Esophagus mucosa (tissue), 1 donor: ENCODE results near the gene LONP2. TPM values are rescaled to one million over a fixed set of nuclear protein-coding genes. Genes with fewer than 3 reads are reported as not detected.
"Not testable (repeated sequence)": the region's sequence is repeated elsewhere in the genome, so short reads cannot be mapped to it uniquely, and the experiment has no call there.

ENCODE experiments used
- ATAC-seq: fragments of 200-7000 bp; cut with Tn5 transposase; one replicate; pipeline ENCODE4 v1.9.1; 2020
- total RNA-seq: library from RNA; stranded (reverse); gene quantifications from one replicate; pipeline ENCODE4 v1.2.4, GENCODE V29; 2023
- donor health status: DM: yes; HTN: yes; CAD: no.

LONP2 gene
- total RNA-seq, 1 donor from 2014 or later: 36.2 TPM

DNA sequence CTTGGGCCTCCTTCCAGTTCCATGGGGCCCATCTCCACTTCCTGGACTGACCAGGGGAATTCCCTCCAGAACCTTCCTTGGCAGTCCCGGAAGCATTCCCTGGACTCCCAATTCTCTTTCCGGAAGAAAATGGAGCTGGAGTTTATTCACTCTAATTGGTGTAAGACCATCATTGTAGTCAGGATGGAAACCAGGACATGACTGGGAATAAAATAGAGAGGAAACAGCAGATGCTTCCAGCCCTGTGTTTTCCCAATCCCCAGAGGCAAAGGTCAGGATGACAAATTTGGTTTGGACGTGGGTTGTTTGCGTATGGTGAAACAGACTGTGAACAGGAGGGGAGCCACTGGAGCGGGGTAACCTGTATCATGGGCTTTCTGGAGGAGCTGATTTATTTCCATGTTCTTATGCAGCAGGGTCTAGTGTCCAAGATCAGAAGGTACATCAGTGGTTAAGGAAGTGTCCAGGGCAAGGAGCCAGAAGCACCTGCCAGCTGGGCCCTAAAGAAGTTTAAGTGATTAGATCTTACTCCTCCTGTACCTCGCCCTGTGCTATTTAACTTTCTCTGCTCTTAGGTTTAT is 8.5 kb upstream of the LONP2 start:
- no peak for ATAC-seq

GRCh38 chr16:48236286-48236685 is 7.8 kb upstream of the LONP2 start:
- ATAC-seq: no peak

DNA sequence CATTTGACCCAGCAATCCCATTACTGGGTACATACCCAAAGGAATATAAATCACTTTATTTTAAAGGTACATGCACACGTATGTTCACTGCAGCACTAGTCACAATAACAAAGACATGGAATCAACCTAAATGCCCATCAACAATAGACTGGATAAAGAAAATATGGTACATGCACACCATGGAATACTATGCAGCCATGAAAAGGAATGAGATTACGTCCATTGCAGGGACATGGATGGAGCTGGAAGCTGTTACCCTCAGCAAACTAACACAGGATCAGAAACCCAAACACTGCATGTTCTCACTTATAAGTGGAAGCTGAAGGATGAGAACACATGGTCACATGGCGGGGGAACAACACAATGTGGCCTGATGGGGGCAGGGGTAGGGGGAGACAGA is 4.0 kb upstream of the LONP2 start:
- not testable (repeated sequence) for ATAC-seq

- no peak for ATAC-seq
Measured at GRCh38 chr16:48244863-48245195, 729 bp downstream of the LONP2 start.

GRCh38 chr16:48246066-48246465 is 2.0 kb downstream of the LONP2 start:
- ATAC-seq: no peak

GRCh38 chr16:48247311-48247710 is 3.2 kb downstream of the LONP2 start, which contains the start of gene ABCC11:
Gene ABCC11, minus strand, starts transcription at chr16:48247539. Its CDS starts 15,618 bp downstream, at chr16:48231921.
- ATAC-seq: no peak

DNA sequence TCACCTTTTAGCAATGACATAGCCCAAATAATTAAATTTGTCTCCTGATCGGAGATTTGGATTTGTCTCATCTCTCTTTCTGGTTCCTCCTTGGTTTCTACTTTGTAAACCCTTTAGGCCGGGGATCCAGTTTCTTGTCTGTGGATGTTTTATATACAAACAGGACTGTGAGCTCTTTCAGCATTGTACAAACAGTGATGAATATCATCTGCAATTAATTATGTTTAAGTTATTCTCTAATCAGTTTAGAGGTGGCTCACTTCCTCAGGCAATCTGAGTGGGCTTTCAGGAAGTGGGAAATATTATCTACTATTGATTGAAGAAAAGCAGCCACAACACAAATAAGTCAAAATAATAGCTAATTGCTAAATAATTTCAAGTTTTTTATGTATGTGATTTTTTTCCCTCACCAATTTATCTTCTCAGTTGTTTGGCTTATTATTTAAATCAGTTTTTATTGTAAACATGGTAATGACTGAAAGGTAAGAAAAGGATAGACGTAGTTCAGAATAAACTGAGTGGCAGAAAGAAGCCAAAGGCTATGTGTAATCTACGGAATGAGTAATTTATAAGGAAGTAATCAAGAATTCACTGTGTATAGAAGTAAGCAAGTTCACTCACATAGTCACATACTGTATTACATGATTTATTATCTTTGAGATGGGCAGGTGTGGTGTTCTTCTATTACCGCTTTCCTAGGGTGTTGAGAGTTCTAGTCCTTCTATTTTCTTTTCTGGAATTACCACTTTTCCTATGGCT is 6.6 kb downstream of the LONP2 start:
- peak; percentile 94 for ATAC-seq

DNA sequence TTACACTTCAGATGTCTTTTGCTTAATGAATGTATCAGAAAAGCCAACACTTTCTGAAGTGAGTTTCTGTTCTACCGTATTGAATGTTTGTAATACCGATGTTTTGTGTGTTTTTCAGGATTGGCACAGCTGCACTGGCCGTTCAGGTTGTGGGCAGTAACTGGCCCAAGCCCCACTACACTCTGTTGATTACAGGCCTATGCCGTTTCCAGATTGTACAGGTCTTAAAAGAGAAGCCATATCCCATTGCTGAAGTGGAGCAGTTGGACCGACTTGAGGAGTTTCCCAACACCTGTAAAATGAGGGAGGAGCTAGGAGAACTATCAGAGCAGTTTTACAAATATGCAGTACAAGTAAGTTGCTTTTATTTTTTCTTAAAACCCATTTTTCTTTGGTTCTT is 7.9 kb downstream of the LONP2 start:
- no peak for ATAC-seq

DNA sequence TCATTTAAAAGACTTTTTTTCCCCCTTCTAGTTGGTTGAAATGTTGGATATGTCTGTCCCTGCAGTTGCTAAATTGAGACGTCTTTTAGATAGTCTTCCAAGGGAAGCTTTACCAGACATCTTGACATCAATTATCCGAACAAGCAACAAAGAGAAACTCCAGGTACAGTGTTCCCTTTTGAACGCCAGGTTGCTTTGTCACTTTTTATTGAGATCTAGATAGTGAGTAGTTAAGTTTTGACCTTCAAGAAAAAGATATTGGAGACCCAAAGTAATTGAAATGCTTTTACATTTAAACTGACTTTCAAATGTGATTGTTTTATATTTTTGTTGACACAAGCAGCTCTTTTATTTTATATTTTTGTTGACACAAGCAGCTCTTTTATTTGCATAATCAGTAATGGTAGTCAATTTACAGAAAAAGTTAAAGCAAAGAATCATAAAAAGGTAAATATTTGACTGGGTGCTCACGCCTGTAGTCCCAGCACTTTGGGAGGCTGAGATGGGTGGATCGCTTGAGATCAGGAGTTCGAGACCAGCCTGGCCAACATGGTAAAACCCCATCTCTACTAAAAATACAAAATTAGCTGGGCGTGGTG is 12.6 kb downstream of the LONP2 start:
- no peak for ATAC-seq

DNA sequence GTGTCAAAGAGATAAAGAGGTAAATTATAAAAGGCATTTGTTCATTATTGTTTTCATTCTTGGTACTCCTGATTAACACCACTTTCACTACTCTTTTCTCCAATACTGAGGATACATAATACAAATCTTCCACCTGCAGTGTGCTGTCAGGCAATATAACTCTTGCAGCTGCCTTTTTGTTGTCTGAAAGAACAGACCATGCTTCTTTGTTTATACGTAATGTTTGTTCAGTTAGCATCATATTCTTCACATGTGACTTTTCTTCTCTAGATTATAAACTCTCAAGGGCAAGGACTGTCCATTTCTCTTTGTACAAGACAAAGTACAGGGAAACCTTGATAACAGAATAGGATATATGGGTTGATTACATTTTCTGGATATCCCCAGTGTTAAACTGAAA is 17.5 kb downstream of the LONP2 start:
- no peak for ATAC-seq

DNA sequence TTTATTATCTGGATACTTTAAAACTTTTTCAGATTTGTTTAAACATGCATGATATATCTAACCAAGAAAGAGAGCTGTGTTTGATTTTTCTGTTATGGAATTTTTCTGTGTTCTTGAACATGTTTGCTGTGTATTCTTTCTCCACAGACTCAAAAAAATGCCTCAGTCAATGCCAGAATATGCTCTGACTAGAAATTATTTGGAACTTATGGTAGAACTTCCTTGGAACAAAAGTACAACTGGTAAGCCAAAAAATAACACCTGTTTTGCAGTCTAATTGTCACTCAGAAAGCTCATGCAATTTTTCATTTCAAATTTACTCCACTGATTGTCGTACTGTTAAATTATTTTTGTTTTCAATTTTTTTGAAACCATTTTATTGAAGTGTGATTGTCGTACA is 18.5 kb downstream of the LONP2 start:
- ATAC-seq: no peak

DNA sequence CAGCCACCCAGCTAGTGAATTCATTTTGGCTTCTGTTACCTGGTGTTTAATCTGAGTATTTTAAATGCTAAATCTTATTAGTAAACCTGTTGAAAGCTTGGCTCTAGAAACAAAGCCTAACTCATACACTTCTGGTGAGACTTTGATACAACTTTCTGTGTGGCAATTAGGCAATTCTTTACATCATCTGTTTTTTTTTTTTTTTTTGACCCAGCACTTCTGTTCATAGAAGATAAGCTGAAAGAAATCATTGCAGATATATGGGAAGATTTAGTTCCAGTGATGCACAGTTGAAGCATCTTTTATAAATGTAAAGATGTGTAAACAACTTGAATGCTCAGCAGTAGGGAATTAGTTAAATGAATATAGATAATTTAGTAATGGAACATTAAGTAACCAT is 24.9 kb downstream of the LONP2 start:
- ATAC-seq: no peak

- no peak for ATAC-seq
Measured at GRCh38 chr16:48271728-48272127, 27.6 kb downstream of the LONP2 start.

DNA sequence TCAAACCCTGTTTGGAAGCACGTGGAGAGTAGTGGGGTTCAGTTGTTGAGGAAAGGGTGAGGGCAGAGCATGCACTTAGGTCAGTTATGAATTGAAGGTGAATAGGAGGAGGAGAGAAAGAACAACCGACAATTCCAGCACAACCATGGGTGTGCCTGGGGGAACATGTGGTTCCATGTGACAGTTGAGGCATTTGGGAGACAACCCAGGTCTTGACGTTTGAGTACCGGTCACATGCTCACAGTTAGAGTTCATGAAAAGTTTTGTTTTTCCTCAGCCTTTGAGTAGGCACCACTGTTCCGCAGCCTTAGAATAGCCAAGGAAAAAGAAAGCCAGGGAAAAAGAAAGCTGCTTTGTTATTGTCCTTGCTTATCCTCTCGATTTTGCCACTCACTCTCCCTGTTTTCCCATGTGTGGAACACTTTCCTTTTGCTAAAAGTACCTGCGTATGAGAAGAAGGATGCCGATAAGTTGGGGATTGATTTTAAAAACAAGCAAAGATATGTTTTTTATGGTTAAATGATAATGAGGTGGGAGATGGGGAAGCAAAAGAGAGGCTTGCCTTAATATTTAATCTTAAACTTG is 28.8 kb downstream of the LONP2 start:
- ATAC-seq: no peak

- no peak for ATAC-seq
Measured at GRCh38 chr16:48274476-48274875, 30.4 kb downstream of the LONP2 start.

- no peak for ATAC-seq
Measured at GRCh38 chr16:48276102-48276501, 32.0 kb downstream of the LONP2 start.

GRCh38 chr16:48277158-48277557 is 33.1 kb downstream of the LONP2 start:
- ATAC-seq: no peak

DNA sequence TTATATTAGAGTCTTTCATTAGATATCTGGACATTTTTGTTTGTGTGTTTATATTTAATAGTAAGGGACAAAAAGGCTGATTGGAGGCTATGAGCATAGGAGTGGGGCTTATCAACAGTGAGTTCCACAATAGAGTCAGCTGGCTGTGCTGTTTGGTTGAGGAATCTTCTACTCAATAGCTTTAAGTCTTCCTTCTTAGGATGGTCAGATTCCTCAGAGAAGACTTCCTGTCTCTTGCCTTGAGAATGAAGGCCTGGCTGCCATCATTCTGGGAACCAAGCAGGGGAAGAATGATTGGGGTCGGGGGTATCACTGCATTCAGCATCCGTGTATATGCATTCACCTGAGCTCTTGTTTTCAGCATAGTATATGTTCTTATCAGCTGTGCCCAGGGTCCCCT is 35.1 kb downstream of the LONP2 start:
- no peak for ATAC-seq

- no peak for ATAC-seq
Measured at GRCh38 chr16:48280546-48280945, 36.4 kb downstream of the LONP2 start.

DNA sequence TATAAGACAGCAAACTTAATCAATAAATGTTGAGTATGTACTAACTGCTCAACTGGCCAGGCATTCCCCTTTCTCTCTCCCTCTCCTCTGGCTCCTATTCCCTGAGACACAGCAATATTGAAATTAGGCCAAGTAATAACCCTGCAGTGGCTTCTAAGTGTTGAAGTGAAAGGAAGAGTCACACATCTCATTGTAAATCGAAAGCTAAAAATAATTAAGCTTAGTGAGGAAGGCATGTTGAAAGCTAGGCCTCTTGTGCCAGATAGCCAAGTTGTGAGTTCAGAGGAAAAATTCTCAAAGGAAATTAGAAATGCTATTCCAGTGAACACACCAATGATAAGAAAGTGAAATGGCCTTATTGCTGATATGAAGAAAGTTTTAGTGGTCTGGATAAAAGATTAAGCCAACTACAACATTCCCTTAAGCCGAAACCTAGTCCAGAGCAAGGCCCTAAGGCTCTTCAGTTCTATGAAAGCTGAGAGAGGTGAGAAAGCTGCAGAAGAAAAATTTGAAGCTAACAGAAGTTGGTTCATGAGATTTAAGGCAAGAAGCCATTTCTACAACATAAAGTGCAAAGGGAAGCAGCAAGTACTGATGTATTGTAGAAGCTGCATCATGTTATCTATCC is 38.6 kb downstream of the LONP2 start:
- ATAC-seq: no peak

DNA sequence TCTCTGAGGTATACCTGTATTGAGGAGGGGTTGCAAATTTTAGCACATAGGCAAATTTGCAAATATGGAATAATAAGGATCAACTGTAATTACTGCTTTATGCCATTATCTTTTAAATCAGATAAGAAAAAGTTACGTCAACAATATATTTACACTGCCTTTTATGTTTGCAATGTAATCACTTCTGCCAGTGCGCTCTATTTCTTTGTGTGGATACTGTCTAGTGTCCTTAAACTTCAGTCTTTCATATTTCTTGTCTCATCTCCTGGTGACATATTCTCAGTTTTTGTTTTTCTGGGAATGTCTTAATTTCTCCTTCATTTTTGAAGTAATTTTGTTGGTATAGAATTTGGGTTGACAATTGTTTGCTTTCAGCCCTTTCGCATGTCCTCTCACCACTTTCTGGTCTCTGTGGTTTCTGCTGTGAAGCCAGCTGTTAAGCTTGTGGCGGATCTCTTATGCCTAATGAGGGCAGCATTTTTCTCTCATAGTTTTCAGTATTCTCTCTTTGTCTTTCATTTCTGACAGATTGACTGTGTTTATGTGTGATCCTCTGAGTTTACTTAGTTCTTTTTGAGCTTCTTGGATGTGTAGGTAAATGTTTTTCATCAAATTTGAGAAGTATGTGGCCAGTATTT is 40.8 kb downstream of the LONP2 start:
- ATAC-seq: no peak

DNA sequence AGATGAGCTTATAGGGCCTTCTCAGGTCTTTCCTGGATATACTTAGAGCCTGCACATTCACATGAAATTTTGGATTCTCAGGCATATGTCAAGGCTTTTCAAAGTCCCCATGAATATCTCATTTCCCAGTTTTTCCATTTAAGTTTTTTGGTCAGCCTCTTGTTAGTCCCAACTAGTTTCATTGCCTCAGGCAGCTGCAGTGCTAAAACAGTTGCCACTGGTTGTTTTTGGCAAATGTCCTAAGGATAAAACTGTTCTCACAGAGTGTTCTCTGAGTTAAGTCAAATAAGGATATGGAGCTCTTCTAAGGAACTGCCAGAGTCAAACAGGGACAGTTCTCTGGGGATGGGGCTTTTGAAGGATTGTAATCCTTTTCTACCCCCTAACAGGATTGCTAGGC is 43.1 kb downstream of the LONP2 start:
- no peak for ATAC-seq

DNA sequence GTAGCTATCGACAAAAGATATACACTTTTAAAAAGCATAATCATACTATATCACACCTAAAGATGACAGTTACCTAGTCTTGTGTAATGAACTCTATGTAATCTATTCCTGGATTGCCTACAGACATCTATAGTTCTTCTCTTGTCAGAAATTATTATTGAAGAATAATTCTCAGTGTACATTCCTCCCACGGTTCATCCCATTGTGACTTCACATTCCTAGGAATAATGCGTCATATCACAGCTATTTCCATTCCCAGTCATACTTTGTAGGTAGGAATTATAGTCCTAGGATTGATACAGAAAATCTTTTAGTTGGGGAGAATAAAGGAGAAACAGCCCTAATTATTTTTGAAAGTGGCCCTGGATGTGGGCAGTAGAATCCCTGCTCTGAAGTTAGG is 47.2 kb downstream of the LONP2 start:
- peak; percentile 26 for ATAC-seq
